GM12874 (cell line): Measurements from ENCODE around the gene PYM1.

Source experiments
- CTCF ChIP-seq: IDR thresholded peaks from 2 replicates; pipeline ENCODE4 v1.5.1; 2011; ENCODE audit warnings: low read depth, mild to moderate bottlenecking, control low read depth, low read length, moderate library complexity; ENCODE audit not compliant: insufficient read depth

The PYM1 gene

GRCh38 chr12:55893723-55894122 is 34.0 kb downstream of the PYM1 start:
- TF ChIP-seq CTCF: no peak

GRCh38 chr12:55891310-55891709 is 36.4 kb downstream of the PYM1 start:
- no peak for TF ChIP-seq CTCF

- no peak for TF ChIP-seq CTCF
These were observed 42.6 kb downstream of the PYM1 start for GRCh38 chr12:55885113-55885512.

GRCh38 chr12:55877824-55878223 is 49.9 kb downstream of the PYM1 start:
- TF ChIP-seq CTCF: no peak

- TF ChIP-seq CTCF: no peak
These were observed 51.8 kb downstream of the PYM1 start for GRCh38 chr12:55875704-55876467.

- TF ChIP-seq CTCF: no peak
These were observed 53.3 kb downstream of the PYM1 start for GRCh38 chr12:55874443-55874842.

- TF ChIP-seq CTCF: no peak
These were observed 62.4 kb downstream of the PYM1 start for GRCh38 chr12:55865327-55865726.

GRCh38 chr12:55862286-55862685 is 65.4 kb downstream of the PYM1 start:
- no peak for TF ChIP-seq CTCF
